WI38 (cell line): ENCODE data around the gene CGAS.
"Not testable (repeated sequence)": the region's sequence is repeated elsewhere in the genome, so short reads cannot be mapped to it uniquely, and the experiment has no call there.

Source experiments
- H3K4me3 ChIP-seq: 2 replicates; pipeline ENCODE4 v1.5.1; 2011; ENCODE audit warnings: low read depth, mild to moderate bottlenecking, control low read depth, low read length
- TF ChIP-seq, protein P1 (sequence below): IDR thresholded peaks from 2 replicates; pipeline ENCODE4 v1.5.1; 2012; ENCODE audit warnings: low read depth, mild to moderate bottlenecking, control low read depth, low read length

CGAS gene

DNA sequence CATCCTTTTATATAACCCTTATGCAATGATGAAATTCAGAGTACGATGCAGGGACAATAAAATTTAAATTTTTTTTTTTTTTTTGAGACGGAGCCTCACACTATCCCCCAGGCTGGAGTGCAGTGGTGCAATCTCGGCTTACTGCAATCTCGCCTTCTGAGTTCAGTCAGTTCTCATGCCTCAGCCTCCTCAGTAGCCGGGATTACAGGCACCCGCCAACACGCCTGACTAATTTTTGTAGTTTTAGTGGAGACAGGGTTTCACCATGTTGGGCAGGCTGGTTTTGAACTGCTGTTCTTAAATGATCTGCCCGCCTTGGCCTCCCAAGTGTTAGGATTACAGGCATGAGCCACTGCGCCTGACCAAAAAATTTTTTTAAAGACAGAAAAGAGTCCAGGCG is 24.6 kb upstream of the CGAS start:
- no peak overlapping the region for H3K4me3 ChIP-seq
- TF ChIP-seq, protein P1, sequence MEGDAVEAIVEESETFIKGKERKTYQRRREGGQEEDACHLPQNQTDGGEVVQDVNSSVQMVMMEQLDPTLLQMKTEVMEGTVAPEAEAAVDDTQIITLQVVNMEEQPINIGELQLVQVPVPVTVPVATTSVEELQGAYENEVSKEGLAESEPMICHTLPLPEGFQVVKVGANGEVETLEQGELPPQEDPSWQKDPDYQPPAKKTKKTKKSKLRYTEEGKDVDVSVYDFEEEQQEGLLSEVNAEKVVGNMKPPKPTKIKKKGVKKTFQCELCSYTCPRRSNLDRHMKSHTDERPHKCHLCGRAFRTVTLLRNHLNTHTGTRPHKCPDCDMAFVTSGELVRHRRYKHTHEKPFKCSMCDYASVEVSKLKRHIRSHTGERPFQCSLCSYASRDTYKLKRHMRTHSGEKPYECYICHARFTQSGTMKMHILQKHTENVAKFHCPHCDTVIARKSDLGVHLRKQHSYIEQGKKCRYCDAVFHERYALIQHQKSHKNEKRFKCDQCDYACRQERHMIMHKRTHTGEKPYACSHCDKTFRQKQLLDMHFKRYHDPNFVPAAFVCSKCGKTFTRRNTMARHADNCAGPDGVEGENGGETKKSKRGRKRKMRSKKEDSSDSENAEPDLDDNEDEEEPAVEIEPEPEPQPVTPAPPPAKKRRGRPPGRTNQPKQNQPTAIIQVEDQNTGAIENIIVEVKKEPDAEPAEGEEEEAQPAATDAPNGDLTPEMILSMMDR, result no peak

GRCh38 chr6:73471686-73472290 is 19.7 kb upstream of the CGAS start:
- TF ChIP-seq, protein P1, result no peak
- no peak overlapping the region for H3K4me3 ChIP-seq

GRCh38 chr6:73461537-73462350 is 9.6 kb upstream of the CGAS start, which contains the start of gene MTO1:
MTO1 (plus strand) TSS chr6:73461737; CDS start chr6:73461855, 118 bp downstream.
- H3K4me3 ChIP-seq, result peak within 1 kb of the TSS; percentile 92
- TF ChIP-seq, protein P1, result no peak

DNA sequence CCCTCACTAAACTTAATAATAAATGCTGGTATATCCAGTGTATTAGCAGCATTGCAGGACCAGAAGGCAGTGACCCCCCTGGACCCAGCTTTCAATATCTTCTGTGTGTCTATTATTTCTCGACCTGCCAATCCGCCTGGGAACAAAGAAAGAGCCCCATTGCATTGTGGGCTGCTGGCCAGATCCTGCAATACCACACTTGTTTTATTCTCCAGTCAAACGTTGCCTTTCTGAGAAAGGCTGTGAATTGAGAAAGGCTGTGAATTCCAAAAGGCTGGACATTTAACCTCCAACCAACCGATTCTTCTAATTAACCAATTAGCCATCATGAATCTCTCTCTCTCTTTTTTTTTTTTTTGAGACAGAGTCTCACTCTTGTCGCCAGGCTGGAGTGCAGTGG is 8.0 kb upstream of the CGAS start:
- no peak overlapping the region for H3K4me3 ChIP-seq
- TF ChIP-seq, protein P1, result no peak

GRCh38 chr6:73459474-73459873 is 7.4 kb upstream of the CGAS start:
- not testable (repeated sequence) for H3K4me3 ChIP-seq

DNA sequence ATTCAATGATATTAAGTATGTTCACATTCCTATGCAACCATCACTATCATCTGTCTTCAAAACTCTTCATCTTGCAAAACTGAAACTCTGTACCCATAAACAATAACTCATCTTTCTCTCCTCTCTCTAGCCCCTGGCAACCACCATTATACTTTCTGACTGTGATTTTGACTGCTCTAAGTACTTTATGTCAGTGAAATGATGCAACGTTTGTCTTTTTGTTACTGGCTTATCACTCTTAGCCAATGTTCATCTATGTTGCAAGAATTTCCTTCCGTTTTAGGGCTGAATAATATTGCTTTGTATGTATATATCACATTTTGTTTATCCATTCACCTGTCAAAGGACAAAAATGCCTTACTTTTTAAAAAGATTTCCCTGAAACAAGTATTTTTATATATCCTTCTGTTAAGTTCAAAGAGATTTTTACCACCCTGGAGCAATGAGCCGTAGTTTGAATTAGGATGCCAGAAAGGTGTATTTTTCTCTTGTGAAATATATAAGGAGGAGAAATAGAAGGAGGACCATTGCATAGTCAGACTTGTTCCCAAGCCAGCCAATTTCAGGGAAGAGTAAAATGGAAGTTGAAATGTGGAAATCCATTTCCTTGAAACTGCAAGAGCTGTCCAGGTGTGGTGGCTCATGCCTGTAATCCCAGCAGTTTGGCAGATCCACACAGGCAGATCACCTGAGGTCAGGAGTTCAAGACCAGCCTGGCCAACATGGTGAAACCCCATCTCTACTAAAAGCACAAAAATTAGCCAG is 4.0 kb upstream of the CGAS start:
- TF ChIP-seq, protein P1, result no peak
- H3K4me3 ChIP-seq, result no peak overlapping the region

DNA sequence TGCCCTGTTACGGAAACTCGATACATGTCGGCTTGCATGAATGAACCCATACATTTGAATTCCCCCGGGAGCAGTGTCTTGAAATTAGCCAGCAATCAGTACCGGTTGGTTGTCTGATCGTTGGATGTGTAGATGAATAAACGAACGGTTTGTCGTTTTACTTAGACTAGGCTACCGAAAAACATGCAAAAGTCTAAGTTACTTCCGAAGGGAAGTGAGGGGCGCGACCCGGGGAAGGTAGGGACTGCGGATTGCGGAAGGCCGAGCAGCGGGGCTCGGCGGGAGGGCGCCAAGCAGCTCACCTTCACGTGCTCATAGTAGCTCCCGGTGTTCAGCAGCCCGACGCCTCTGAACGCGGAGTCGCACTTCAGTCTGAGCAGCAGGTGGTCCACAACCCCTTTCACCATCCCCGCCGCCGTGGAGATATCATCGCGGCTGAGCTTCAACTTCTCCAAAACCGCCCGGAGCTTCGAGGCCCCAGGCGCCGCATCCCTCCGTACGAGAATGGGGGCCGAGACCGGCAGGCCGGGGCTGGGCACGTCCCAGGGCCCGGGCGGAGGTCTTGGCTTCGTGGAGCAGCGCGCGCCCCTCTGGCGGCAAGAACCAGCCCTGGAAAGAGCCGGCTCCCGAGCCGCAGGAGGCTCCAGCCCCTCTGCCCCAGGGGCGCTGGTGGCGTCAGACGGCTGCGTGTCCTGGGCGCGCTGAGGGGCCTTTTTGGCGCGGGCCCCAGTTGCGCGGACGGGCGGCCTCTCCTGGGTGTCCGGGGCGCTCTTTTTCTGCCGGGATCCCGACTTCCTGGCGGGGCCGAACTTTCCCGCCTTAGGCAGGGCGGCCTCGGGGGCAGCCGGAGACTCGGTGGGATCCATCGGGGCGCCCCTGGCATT is 632 bp downstream of the CGAS start:
- TF ChIP-seq, protein P1, result no peak
- peak overlapping the region; percentile 80 for H3K4me3 ChIP-seq
